Activated B cell treated with CpG ODN at 0.5 μM for 24 hours (primary cell): ENCODE results near the gene TCF7L2. TPM values are rescaled to one million over a fixed set of nuclear protein-coding genes. Genes with fewer than 3 reads are reported as not detected.

Source experiments
- ATAC-seq: fragments of 200-7000 bp; cut with Tn5 transposase; one replicate; pipeline ENCODE4 v1.10.0; 2021; ENCODE audit warnings: low read depth, mild to moderate bottlenecking, moderate library complexity
- CTCF ChIA-PET: fragments of 350-600 bp; sonication (Branson Sonifier 250); formaldehyde crosslinking; loops from one replicate; lab custom pipeline; 2021; ENCODE audit warnings: antibody characterized with exemption; lab: Charles Lee
- POLR2A ChIA-PET: fragments of 350-600 bp; sonication (Branson Sonifier 250); formaldehyde crosslinking; loops from one replicate; lab custom pipeline; 2021; ENCODE audit warnings: antibody characterized with exemption; lab: Charles Lee
- DNase-seq: peaks from one replicate; pipeline ENCODE4 v3.0.0; 2022
- H3K27ac Mint-ChIP-seq: one replicate; pipeline ENCODE4 v1.8.0; 2020; ENCODE audit warnings: mixed read lengths
- H3K27me3 Mint-ChIP-seq: one replicate; pipeline ENCODE4 v1.8.0; 2021; ENCODE audit warnings: mixed read lengths
- H3K36me3 Mint-ChIP-seq: one replicate; pipeline ENCODE4 v1.8.0; 2021; ENCODE audit warnings: low read depth, mixed read lengths
- H3K4me1 Mint-ChIP-seq: one replicate; pipeline ENCODE4 v1.8.0; 2021; ENCODE audit warnings: mixed read lengths
- H3K4me3 Mint-ChIP-seq: one replicate; pipeline ENCODE4 v1.8.0; 2020; ENCODE audit warnings: mild to moderate bottlenecking, mixed read lengths
- H3K9me3 Mint-ChIP-seq: one replicate; pipeline ENCODE4 v1.8.0; 2020; ENCODE audit warnings: mixed read lengths
- intact Hi-C: fragments of 100-400 bp; cut with micrococcal nuclease; formaldehyde crosslinking; loops from one replicate; pipeline ENCODE4 v1.15.1; 2024
- total RNA-seq: library from RNA; stranded (reverse); gene quantifications from 2 replicates; pipeline ENCODE4 v1.2.3, GENCODE V29; 2022
- TF ChIP-seq, protein P1 (sequence below): fragments of 200-600 bp; IDR thresholded peaks from one replicate; pipeline ENCODE4 v1.8.0; 2022; ENCODE audit warnings: antibody characterized with exemption, mild to moderate bottlenecking

TCF7L2 gene
- total RNA-seq, 1 donor from 2014 or later = 2.2 TPM

DNA sequence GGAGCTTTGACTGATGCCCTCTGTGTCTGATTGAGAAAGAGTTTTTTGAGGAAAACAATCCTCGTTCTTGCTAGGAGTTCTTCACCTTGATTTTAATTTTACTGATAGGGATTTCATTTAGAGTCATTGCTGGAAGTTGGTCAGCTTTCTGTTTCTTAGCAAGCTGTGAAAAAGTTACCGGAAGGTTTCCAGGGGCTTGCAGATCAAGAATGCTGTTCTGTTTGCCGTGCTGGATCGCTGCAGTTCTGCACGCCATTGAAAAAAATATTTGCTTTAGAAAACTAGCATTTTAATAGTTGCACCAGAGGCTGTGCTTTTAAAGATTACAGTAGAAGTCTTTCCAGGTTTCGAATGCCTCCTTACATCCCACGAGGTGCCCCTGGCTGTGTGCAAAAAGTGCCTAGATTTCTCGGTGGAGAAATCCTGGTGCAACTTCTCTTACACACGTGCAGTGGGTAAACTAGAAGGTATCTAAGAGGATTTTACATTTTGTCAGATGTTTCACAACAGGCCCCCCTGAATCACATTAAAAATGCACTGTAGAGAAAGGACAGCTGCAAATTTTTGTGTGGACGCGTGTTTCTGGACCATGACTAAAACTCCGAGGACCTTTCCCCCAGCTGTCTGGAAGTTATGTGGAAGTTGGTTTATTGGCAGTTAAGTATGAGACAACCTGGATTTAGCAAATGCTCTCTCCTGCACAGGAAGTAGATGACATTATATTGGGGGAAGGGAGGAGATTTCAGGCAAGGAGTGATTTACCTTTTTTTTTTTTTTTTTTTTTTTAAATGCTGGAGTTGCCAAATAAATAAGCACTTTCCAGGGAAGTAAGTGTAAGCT, 5.8 kb downstream of the TCF7L2 start:
- Mint-ChIP-seq H3K36me3 (no peaks in the 10 kb centered on the region), H3K9me3 (no peaks in the 10 kb centered on the region), H3K4me1 (peaks cover 8% of the 10 kb centered on the region), H3K27ac (no peak overlapping the region), H3K4me3 (no peak overlapping the region), H3K27me3 (peaks cover 64% of the 10 kb centered on the region)
- POLR2A ChIA-PET = no interaction called here
- TF ChIP-seq, protein P1, sequence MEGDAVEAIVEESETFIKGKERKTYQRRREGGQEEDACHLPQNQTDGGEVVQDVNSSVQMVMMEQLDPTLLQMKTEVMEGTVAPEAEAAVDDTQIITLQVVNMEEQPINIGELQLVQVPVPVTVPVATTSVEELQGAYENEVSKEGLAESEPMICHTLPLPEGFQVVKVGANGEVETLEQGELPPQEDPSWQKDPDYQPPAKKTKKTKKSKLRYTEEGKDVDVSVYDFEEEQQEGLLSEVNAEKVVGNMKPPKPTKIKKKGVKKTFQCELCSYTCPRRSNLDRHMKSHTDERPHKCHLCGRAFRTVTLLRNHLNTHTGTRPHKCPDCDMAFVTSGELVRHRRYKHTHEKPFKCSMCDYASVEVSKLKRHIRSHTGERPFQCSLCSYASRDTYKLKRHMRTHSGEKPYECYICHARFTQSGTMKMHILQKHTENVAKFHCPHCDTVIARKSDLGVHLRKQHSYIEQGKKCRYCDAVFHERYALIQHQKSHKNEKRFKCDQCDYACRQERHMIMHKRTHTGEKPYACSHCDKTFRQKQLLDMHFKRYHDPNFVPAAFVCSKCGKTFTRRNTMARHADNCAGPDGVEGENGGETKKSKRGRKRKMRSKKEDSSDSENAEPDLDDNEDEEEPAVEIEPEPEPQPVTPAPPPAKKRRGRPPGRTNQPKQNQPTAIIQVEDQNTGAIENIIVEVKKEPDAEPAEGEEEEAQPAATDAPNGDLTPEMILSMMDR = no peak
- DNase-seq = no peak
- no peak for ATAC-seq
- CTCF ChIA-PET = no interaction called here
- intact Hi-C loops = no loop called here

DNA sequence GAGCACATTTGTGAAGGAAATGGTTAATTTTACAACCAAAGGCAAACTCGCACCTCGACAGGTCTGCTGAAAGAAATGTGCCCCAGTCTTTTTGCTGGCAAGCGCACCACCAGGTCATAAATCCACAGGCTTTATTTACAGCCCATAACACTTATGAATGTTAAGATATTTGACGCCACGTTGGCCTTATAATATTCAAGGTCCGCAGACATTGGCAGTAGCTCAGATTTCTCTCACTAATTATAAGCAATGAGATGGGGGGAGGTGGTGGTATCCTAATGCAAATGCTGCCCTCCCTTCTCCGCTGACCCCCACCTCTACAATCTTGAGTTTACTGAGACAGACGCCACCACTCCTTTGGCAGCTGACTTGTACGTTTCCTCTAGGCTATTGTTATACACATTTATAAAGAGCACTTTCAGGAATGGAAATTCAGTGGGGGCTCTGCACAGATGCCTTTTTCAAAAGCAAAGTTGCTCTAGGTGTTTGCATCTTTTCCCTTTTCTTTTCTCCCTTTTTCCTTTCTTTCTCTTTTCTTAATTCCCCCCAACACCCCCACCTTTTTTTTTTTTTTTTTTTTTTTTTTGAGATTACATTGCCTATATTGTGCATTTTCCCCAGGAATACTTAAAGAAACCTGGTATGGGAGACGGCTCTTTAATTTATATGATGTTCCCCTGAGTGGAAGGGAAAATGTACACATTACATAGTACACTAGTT, 6.7 kb downstream of the TCF7L2 start:
- no peak overlapping the region for H3K4me3 Mint-ChIP-seq
- peaks cover 69% of the 10 kb centered on the region for H3K27me3 Mint-ChIP-seq
- no peaks in the 10 kb centered on the region for H3K36me3 Mint-ChIP-seq
- intact Hi-C loops = no loop called here
- DNase-seq = no peak
- no peaks in the 10 kb centered on the region for H3K9me3 Mint-ChIP-seq
- TF ChIP-seq, protein P1 = no peak
- no peak overlapping the region for H3K27ac Mint-ChIP-seq
- ChIA-PET POLR2A (no interaction called here), CTCF (no interaction called here)
- peaks cover 10% of the 10 kb centered on the region for H3K4me1 Mint-ChIP-seq
- ATAC-seq = no peak

DNA sequence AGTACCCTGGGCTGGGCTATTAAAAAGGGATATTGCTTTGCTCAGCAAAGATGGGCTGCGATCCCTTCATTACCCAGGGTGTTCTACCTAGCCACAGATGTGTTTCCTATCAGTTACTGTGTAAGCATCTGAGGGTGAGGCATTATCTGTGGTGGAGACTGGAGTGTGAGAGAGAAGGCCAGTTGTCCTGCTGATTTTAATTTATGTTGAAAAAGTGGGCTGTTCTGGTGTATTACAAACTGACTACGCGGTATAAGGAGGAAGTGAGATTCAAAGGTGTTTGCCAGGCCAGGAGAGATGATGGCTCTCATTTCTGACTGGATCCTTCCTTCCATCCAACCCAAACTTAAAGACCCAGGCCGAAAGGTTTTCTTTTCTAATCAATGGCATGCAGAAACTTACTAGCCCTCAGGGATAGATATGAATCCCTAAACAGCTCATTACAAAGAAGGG, 7.6 kb downstream of the TCF7L2 start:
- TF ChIP-seq, protein P1 = no peak
- H3K36me3 Mint-ChIP-seq = no peaks in the 10 kb centered on the region
- no peak overlapping the region for H3K27ac Mint-ChIP-seq
- ChIA-PET CTCF (no interaction called here), POLR2A (no interaction called here)
- H3K9me3 Mint-ChIP-seq = no peaks in the 10 kb centered on the region
- H3K27me3 Mint-ChIP-seq = peaks cover 72% of the 10 kb centered on the region
- DNase-seq = no peak
- peaks cover 7% of the 10 kb centered on the region for H3K4me1 Mint-ChIP-seq
- no peak for ATAC-seq
- H3K4me3 Mint-ChIP-seq = no peak overlapping the region
- intact Hi-C loops = no loop called here

- TF ChIP-seq, protein P1 = no peak
- POLR2A ChIA-PET = no interaction called here
- DNase-seq (no peak), ATAC-seq (no peak)
- no peak overlapping the region for H3K27ac Mint-ChIP-seq
- peaks cover 69% of the 10 kb centered on the region for H3K27me3 Mint-ChIP-seq
- CTCF ChIA-PET = no interaction called here
- intact Hi-C loops = no loop called here
- H3K4me1 Mint-ChIP-seq = peaks cover 4% of the 10 kb centered on the region
- no peak overlapping the region for H3K4me3 Mint-ChIP-seq
- no peaks in the 10 kb centered on the region for H3K9me3 Mint-ChIP-seq
- H3K36me3 Mint-ChIP-seq = no peaks in the 10 kb centered on the region
These were observed 8.4 kb downstream of the TCF7L2 start for GRCh38 chr10:112958275-112958995.
